ENCODE results near the gene MTMR8. TPM values are rescaled to one million over a fixed set of nuclear protein-coding genes. Genes with fewer than 3 reads are reported as not detected.
"Not testable (repeated sequence)": the region's sequence is repeated elsewhere in the genome, so short reads cannot be mapped to it uniquely, and the experiment has no call there.

The MTMR8 gene
- polyA plus RNA-seq, 1 donor, result 2.1 TPM

DNA sequence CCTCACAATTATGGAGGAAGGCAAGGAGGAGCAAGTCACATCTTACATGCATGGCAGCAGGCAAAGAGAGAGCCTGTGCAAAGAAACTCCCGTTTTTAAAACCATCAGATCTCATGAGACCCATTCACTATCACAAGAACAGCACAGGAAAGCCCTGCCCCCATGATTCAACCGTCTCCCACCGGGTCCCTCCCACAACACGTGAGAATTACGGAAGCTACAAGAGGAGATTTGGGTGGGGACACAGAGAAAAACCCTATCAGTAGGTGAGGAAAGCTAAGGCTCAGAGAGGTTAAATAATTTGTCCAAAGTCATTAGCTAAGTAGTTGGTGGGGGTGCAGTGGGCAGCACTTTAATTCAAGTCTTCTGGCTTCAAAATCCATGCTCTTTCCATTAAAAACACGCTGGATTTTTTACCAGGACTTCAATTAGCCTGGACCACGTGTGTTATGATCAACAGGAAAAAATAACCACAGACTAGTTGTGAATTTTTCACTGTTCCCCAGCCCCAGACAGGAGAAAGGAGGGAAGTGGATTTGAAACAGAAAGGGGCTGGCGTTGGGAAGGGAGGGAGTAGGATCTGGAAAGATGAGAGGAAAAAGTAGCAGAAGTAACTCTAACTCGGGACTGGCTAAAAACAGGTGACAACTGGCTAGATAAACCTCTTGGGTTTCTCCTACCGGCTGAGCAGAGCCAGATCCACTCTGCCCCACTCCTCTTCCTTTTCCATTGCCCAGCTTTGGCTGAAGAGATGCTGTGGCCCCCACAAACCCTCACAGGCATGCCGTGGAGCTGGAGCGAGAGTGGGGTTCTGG is 986 bp downstream of the MTMR8 start:
- H3K27me3 ChIP-seq (ENCODE audit: control insufficient read depth, insufficient read depth, low read length), result no peaks in the 10 kb centered on the region
- H3K4me3 ChIP-seq (ENCODE audit: low read length), result peak overlapping the region; percentile 76
- no peaks in the 10 kb centered on the region for H3K36me3 ChIP-seq (ENCODE audit: control insufficient read depth, insufficient read depth, low read length)
- peak in 1 of 2 donors; percentile 10 for DNase-seq
- no CpG with 5 or more reads among the region's 12 CpGs for WGBS (ENCODE audit: insufficient coverage, low lambda C conversion rate)
- H3K9me3 ChIP-seq (ENCODE audit: control insufficient read depth, low read depth, low read length), result no peaks in the 10 kb centered on the region
- no peaks in the 10 kb centered on the region for H3K4me1 ChIP-seq (ENCODE audit: control insufficient read depth, insufficient read depth, low read length)
- no peak overlapping the region for H3K27ac ChIP-seq (ENCODE audit: low read length)

DNA sequence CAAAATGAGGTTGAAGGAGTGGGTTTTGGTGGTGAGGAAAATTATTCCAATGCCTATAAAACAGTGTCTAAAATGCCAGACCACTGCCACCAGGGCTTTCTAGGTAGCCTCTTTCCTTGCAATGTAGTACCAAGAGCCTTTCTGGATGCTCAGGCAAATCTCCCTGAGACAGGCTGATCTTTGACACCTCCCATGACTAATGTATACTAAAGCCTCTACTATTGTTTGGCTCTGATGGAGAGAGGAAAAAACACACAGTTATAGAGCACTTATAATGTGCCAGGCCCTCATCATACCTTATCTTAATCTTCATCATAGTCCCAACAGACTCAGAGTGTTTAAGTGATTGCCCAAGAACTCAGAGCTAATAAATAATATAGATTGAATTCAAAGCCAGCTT is 5.8 kb downstream of the MTMR8 start:
- no peak overlapping the region for H3K4me3 ChIP-seq (ENCODE audit: low read length)
- no peaks in the 10 kb centered on the region for H3K27me3 ChIP-seq (ENCODE audit: control insufficient read depth, insufficient read depth, low read length)
- H3K9me3 ChIP-seq (ENCODE audit: control insufficient read depth, low read depth, low read length), result no peaks in the 10 kb centered on the region
- no peaks in the 10 kb centered on the region for H3K4me1 ChIP-seq (ENCODE audit: control insufficient read depth, insufficient read depth, low read length)
- no peak overlapping the region for H3K27ac ChIP-seq (ENCODE audit: low read length)
- no peaks in the 10 kb centered on the region for H3K36me3 ChIP-seq (ENCODE audit: control insufficient read depth, insufficient read depth, low read length)
- DNase-seq, result no peak

DNA sequence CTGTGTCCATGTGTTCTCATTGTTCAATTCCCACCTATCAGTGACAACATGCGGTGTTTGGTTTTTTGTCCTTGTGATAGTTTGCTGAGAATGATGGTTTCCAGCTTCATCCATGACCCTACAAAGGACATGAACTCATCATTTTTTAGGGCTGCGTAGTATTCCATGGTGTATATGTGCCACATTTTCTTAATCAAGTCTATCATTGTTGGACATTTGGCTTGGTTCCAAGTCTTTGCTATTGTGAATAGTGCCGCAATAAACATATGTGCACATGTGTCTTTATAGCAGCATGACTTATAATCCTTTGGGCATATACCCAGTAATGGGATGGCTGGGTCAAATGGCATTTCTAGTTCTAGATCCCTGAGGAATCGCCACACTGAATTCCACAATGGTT is 14.5 kb downstream of the MTMR8 start:
- DNase-seq, result not testable (repeated sequence)
- WGBS (ENCODE audit: insufficient coverage, low lambda C conversion rate), result no CpG with 5 or more reads among the region's 4 CpGs

DNA sequence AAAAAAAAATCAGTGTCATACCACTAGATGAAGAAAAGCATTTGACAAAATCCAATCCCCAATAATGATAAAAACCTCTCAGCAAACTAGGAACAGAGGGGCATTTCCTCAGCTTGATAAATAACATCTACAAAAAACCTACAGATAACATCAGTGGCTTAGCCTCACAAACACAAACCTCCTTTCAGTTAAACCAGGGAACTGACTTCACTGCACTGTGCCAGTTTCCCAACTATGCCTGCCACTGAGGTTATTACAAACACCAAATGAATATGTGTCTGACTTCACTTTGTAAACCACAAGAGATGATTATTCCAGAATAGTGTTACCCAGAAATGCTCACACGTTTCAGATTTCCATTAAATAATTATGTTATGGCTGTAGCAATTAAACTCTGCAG is 15.3 kb downstream of the MTMR8 start:
- H3K9me3 ChIP-seq (ENCODE audit: control insufficient read depth, low read depth, low read length), result no peaks in the 10 kb centered on the region
- no CpG with 5 or more reads among the region's 1 CpG for WGBS (ENCODE audit: insufficient coverage, low lambda C conversion rate)
- H3K27me3 ChIP-seq (ENCODE audit: control insufficient read depth, insufficient read depth, low read length), result no peaks in the 10 kb centered on the region
- H3K27ac ChIP-seq (ENCODE audit: low read length), result no peak overlapping the region
- H3K4me3 ChIP-seq (ENCODE audit: low read length), result no peak overlapping the region
- no peaks in the 10 kb centered on the region for H3K36me3 ChIP-seq (ENCODE audit: control insufficient read depth, insufficient read depth, low read length)
- H3K4me1 ChIP-seq (ENCODE audit: control insufficient read depth, insufficient read depth, low read length), result no peaks in the 10 kb centered on the region
- DNase-seq, result no peak

More for the DNA sequence above, 14.5 kb downstream of the MTMR8 start:
- not testable (repeated sequence) for H3K4me1 ChIP-seq (ENCODE audit: control insufficient read depth, insufficient read depth, low read length); H3K4me3 ChIP-seq (ENCODE audit: low read length); H3K27ac ChIP-seq (ENCODE audit: low read length); H3K36me3 ChIP-seq (ENCODE audit: control insufficient read depth, insufficient read depth, low read length); H3K9me3 ChIP-seq (ENCODE audit: control insufficient read depth, low read depth, low read length); H3K27me3 ChIP-seq (ENCODE audit: control insufficient read depth, insufficient read depth, low read length)

DNA sequence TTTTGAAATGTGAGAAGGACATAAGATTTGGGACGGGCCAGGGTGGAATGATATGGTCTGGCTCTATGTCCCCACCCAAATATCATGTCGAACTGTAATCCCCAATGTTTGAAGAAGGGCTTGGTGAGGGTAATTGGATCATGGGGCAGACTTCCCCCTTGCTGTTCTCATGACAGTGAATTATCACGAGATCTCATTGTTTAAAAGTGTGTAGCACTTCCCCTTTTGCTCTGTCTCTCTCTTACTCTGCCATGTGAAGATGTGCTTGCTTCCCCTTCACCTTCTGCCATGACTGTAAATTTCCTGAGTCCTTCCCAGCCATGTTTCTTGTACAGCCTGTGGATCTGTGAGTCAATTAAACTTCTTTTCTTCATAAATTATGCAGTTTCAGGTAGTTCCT is 17.5 kb downstream of the MTMR8 start:
- no peaks in the 10 kb centered on the region for H3K4me1 ChIP-seq (ENCODE audit: control insufficient read depth, insufficient read depth, low read length)
- DNase-seq, result no peak
- H3K27ac ChIP-seq (ENCODE audit: low read length), result no peak overlapping the region
- no peak overlapping the region for H3K4me3 ChIP-seq (ENCODE audit: low read length)
- H3K9me3 ChIP-seq (ENCODE audit: control insufficient read depth, low read depth, low read length), result no peaks in the 10 kb centered on the region
- H3K27me3 ChIP-seq (ENCODE audit: control insufficient read depth, insufficient read depth, low read length), result no peaks in the 10 kb centered on the region
- H3K36me3 ChIP-seq (ENCODE audit: control insufficient read depth, insufficient read depth, low read length), result no peaks in the 10 kb centered on the region
- no CpG with 5 or more reads among the region's 3 CpGs for WGBS (ENCODE audit: insufficient coverage, low lambda C conversion rate)

DNA sequence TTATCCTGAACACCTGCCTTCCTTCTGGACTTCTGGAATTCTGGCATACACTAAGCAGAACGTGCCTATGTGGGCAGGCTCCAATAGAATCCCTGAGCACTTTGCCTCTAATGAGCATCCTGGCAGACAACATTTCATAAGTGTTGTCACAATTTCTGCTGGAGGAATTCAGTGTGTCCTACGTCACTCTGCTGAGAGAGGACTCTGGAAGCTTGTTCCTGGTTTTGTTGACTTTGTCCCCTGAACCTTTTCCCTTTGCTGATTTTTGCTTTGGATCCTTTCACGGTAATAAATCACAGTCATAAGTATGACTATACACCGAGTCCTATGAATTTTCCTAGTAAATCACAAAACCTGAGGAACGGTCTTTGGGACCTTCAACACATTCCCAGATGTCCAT is 43.2 kb downstream of the MTMR8 start:
- peak; percentile 29 to 71 for DNase-seq
- H3K27me3 ChIP-seq (ENCODE audit: control insufficient read depth, insufficient read depth, low read length), result no peaks in the 10 kb centered on the region
- no peaks in the 10 kb centered on the region for H3K9me3 ChIP-seq (ENCODE audit: control insufficient read depth, low read depth, low read length)
- no peak overlapping the region for H3K4me3 ChIP-seq (ENCODE audit: low read length)
- peak overlapping the region; percentile 49 for H3K27ac ChIP-seq (ENCODE audit: low read length)
- no CpG with 5 or more reads among the region's 5 CpGs for WGBS (ENCODE audit: insufficient coverage, low lambda C conversion rate)
- H3K4me1 ChIP-seq (ENCODE audit: control insufficient read depth, insufficient read depth, low read length), result no peaks in the 10 kb centered on the region
- no peaks in the 10 kb centered on the region for H3K36me3 ChIP-seq (ENCODE audit: control insufficient read depth, insufficient read depth, low read length)

- peak in 1 of 2 donors; percentile 1 for DNase-seq
- Histone ChIP-seq H3K27me3 (ENCODE audit: control insufficient read depth, insufficient read depth, low read length) (no peaks in the 10 kb centered on the region), H3K4me1 (ENCODE audit: control insufficient read depth, insufficient read depth, low read length) (no peaks in the 10 kb centered on the region), H3K9me3 (ENCODE audit: control insufficient read depth, low read depth, low read length) (no peaks in the 10 kb centered on the region), H3K36me3 (ENCODE audit: control insufficient read depth, insufficient read depth, low read length) (no peaks in the 10 kb centered on the region), H3K27ac (ENCODE audit: low read length) (no peak overlapping the region), H3K4me3 (ENCODE audit: low read length) (no peak overlapping the region)
- WGBS (ENCODE audit: insufficient coverage, low lambda C conversion rate), result no CpG with 5 or more reads among the region's 1 CpG
These were observed 44.7 kb downstream of the MTMR8 start for GRCh38 chrX:64350521-64350920.

- WGBS (ENCODE audit: insufficient coverage, low lambda C conversion rate), result 40% methylated on average over 1 of the region's 4 CpGs
- no peak for DNase-seq
- H3K4me3 ChIP-seq (ENCODE audit: low read length), result no peak overlapping the region
- H3K4me1 ChIP-seq (ENCODE audit: control insufficient read depth, insufficient read depth, low read length), result no peaks in the 10 kb centered on the region
- H3K27me3 ChIP-seq (ENCODE audit: control insufficient read depth, insufficient read depth, low read length), result no peaks in the 10 kb centered on the region
- H3K36me3 ChIP-seq (ENCODE audit: control insufficient read depth, insufficient read depth, low read length), result no peaks in the 10 kb centered on the region
- no peak overlapping the region for H3K27ac ChIP-seq (ENCODE audit: low read length)
- no peaks in the 10 kb centered on the region for H3K9me3 ChIP-seq (ENCODE audit: control insufficient read depth, low read depth, low read length)
These were observed 45.2 kb downstream of the MTMR8 start for GRCh38 chrX:64350047-64350446.

- Histone ChIP-seq H3K27ac (ENCODE audit: low read length) (no peak overlapping the region), H3K36me3 (ENCODE audit: control insufficient read depth, insufficient read depth, low read length) (no peaks in the 10 kb centered on the region), H3K9me3 (ENCODE audit: control insufficient read depth, low read depth, low read length) (no peaks in the 10 kb centered on the region), H3K4me3 (ENCODE audit: low read length) (no peak overlapping the region), H3K27me3 (ENCODE audit: control insufficient read depth, insufficient read depth, low read length) (no peaks in the 10 kb centered on the region), H3K4me1 (ENCODE audit: control insufficient read depth, insufficient read depth, low read length) (no peaks in the 10 kb centered on the region)
- no CpG with 5 or more reads among the region's 1 CpG for WGBS (ENCODE audit: insufficient coverage, low lambda C conversion rate)
- DNase-seq, result no peak
These were observed 52.4 kb downstream of the MTMR8 start for GRCh38 chrX:64342811-64343210.

DNA sequence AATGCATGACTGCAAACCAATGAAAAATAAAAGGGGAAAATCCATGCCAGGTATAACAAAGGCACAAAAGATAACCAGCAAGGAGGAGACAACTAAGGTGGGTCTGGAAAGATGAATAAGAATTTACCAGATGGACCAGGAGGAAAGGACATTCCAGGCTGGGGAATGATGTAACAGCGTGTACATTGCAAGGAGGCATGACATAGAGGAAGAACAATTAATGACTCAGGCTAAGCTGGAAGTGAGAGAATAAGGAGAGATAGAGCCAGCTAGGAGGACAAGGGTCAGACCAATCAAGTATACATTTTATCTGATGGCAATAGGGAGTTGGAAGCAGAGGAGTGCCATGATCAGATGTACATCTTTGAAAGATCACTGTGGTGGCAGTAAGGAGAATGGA is 57.0 kb downstream of the MTMR8 start:
- Histone ChIP-seq H3K27ac (ENCODE audit: low read length) (no peak overlapping the region), H3K4me3 (ENCODE audit: low read length) (no peak overlapping the region), H3K9me3 (ENCODE audit: control insufficient read depth, low read depth, low read length) (no peaks in the 10 kb centered on the region), H3K36me3 (ENCODE audit: control insufficient read depth, insufficient read depth, low read length) (no peaks in the 10 kb centered on the region), H3K4me1 (ENCODE audit: control insufficient read depth, insufficient read depth, low read length) (peaks cover 6% of the 10 kb centered on the region), H3K27me3 (ENCODE audit: control insufficient read depth, insufficient read depth, low read length) (no peaks in the 10 kb centered on the region)
- peak; percentile 21 to 48 for DNase-seq
- no CpG with 5 or more reads among the region's 1 CpG for WGBS (ENCODE audit: insufficient coverage, low lambda C conversion rate)

- Histone ChIP-seq H3K27me3 (ENCODE audit: control insufficient read depth, insufficient read depth, low read length) (no peaks in the 10 kb centered on the region), H3K9me3 (ENCODE audit: control insufficient read depth, low read depth, low read length) (no peaks in the 10 kb centered on the region), H3K27ac (ENCODE audit: low read length) (peak overlapping the region; percentile 29), H3K4me1 (ENCODE audit: control insufficient read depth, insufficient read depth, low read length) (peaks cover 6% of the 10 kb centered on the region), H3K4me3 (ENCODE audit: low read length) (no peak overlapping the region), H3K36me3 (ENCODE audit: control insufficient read depth, insufficient read depth, low read length) (peaks cover 2% of the 10 kb centered on the region)
- peak; percentile 21 to 73 for DNase-seq
- WGBS (ENCODE audit: insufficient coverage, low lambda C conversion rate), result no CpG with 5 or more reads among the region's 3 CpGs
These were observed 60.8 kb downstream of the MTMR8 start for GRCh38 chrX:64334467-64334866.
